Central memory CD8-positive, alpha-beta T cell (primary cell): ENCODE measurements around the gene RHBG.

Source experiments
- ATAC-seq: fragments of 150-1000 bp; cut with Tn5 transposase; replicated peaks from 2 replicates; pipeline ENCODE4 v1.10.0; 2022; ENCODE audit warnings: mild to moderate bottlenecking, moderate FRiP score, moderate number of reproducible peaks; ENCODE audit not compliant: poor library complexity, severe bottlenecking; ENCODE audit errors: extremely low read depth
- DNase-seq, 2 donors: peaks; one replicate each; pipeline ENCODE4 v3.0.0; 2021; ENCODE audit warnings: low spot score in 2 of 2
- H3K27ac Mint-ChIP-seq: one replicate; pipeline ENCODE4 v1.8.0; 2022; ENCODE audit warnings: low read depth, mild to moderate bottlenecking, moderate library complexity, mixed read lengths
- H3K27me3 Mint-ChIP-seq: one replicate; pipeline ENCODE4 v1.8.0; 2022; ENCODE audit warnings: mixed read lengths
- H3K36me3 Mint-ChIP-seq: one replicate; pipeline ENCODE4 v1.8.0; 2022; ENCODE audit warnings: mild to moderate bottlenecking, moderate library complexity, mixed read lengths; ENCODE audit not compliant: insufficient read depth
- H3K4me1 Mint-ChIP-seq: one replicate; pipeline ENCODE4 v1.8.0; 2022; ENCODE audit warnings: mixed read lengths
- H3K4me3 Mint-ChIP-seq: one replicate; pipeline ENCODE4 v1.8.0; 2022; ENCODE audit warnings: mild to moderate bottlenecking, moderate library complexity, mixed read lengths
- H3K9me3 Mint-ChIP-seq: one replicate; pipeline ENCODE4 v1.8.0; 2022; ENCODE audit warnings: mixed read lengths

RHBG gene

DNA sequence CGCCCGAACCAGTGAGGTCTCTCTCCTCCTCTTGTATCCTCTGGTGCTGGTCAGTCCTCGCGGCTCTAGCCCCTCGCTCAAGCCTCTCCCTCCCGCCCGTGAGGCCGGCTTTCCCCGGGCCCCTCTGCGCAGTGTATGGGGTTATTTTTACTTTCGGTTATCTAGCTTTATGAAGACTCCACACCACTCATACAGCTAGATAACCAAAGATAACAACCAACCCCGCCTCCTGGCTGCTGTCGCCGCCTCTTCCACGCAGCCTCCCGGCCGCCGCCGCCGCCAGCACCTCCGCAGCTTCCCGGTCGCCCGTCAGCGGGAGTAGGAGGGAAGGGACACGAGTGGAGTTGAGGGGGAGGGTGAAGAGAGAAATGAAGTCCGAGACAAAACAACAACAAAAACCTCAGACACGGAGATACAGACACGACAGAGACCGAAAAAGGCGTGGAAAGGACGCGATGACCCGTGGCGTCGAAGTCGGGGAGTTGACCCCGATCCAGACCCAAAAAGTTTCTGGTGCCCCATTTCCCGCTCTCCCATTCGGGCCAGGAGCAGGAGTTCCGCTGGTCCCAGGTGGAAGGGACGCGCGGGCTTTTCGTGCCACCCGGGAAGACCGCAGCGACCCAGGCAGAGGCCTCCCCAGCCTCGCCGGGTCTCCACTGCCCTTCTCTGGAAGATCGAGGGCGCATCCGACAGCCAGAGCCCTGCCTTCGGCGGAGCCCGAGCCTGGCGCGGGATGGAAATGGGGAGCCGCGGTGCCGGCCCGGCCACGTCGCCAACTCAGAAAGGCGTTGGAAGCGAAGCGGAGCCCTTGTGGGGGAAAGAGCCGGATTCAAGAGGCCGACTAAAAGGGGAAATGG lies 51.4 kb downstream of the RHBG start:
- H3K4me1 Mint-ChIP-seq = peaks cover 34% of the 10 kb centered on the region
- peaks cover 6% of the 10 kb centered on the region for H3K36me3 Mint-ChIP-seq
- peak in 1 of 2 donors; percentile 32 for DNase-seq
- H3K4me3 Mint-ChIP-seq = peak overlapping the region; percentile 96
- H3K27ac Mint-ChIP-seq = peak overlapping the region; percentile 86
- peaks cover 47% of the 10 kb centered on the region for H3K27me3 Mint-ChIP-seq
- peak; percentile 84 for ATAC-seq
- no peaks in the 10 kb centered on the region for H3K9me3 Mint-ChIP-seq

DNA sequence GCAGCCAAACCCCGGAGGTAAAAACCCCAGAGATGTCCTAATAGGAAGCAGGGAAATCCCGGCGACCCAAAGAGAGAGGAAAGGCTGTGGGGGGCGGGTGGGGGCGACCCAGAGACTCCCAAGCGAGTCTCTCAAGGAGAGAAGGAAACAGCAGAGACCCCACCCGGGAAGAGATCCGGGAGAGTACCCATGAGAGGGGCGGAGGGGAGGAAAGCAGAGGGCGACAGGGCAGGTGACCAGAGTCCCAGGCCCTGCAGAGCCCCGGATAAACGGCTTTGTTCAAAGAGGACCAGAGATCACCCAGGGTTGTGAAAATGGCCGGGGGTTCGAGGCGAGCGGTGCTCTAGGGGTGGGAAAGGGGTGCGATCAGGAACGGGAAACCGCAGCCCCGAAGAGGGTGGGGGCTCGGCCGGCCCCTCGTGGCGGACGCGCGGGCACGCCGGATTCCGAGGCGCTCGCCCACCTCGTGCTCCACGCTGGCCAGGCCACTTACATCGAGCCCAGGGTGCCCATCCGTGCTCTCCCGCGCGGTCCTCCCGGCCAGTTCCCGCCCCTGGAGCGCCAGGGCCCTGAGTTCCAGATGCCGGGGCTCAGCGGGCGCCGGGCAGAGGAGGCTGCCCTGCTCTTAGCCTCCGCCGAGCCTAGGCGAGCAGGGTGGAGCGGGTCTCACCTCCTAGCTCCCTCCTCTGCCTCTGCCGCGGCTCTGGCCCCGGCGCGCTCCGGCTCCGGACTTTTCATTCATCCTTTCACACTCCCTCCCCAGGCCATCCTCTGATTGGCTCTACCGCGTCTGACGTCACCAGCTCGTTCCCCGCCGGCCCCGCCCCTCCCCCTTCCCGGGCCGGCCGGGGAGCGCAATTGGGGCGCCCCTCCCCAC lies 52.3 kb downstream of the RHBG start:
- Mint-ChIP-seq H3K4me3 (peak overlapping the region; percentile 96), H3K9me3 (no peaks in the 10 kb centered on the region), H3K4me1 (peaks cover 34% of the 10 kb centered on the region), H3K27ac (peak overlapping the region; percentile 86), H3K27me3 (peaks cover 53% of the 10 kb centered on the region), H3K36me3 (peaks cover 6% of the 10 kb centered on the region)
- DNase-seq (peak; percentile 32 to 49), ATAC-seq (peak; percentile 65)

DNA sequence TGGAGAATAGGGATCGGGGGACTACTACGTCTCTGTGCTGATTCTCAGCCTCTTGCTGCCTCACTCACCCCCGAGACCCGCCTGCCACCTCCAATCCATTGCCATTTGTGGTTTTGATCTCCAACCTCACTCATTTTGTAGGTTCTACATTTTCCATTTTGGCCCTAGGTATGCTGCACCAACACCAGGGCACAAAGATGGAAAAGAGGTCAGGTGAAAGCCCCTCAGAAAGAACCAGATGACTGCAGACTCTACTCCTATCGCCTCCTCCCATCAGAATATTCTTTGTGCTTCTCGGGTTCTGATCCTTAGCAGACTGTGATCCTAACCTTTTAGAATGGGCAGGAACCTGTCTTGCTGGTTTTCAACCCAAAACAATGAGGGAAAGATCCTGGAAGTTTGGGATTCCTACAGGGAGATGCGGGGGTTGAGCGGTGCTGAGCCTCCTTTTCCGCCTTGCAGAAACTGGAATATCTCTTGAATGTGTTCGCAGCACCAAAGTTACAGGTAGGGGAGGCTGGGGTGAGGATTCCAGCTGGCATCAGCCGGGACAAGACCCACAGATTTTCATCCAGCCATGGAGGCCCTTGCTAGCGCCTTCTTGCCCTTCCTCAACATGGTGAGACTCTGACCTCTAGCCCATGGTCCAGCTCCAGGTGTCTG lies 53.1 kb downstream of the RHBG start:
- Mint-ChIP-seq H3K9me3 (no peaks in the 10 kb centered on the region), H3K4me1 (peaks cover 34% of the 10 kb centered on the region), H3K27me3 (peaks cover 60% of the 10 kb centered on the region), H3K4me3 (peak overlapping the region; percentile 96), H3K27ac (peak overlapping the region; percentile 67), H3K36me3 (peaks cover 6% of the 10 kb centered on the region)
- ATAC-seq = no peak
- no peak for DNase-seq

DNA sequence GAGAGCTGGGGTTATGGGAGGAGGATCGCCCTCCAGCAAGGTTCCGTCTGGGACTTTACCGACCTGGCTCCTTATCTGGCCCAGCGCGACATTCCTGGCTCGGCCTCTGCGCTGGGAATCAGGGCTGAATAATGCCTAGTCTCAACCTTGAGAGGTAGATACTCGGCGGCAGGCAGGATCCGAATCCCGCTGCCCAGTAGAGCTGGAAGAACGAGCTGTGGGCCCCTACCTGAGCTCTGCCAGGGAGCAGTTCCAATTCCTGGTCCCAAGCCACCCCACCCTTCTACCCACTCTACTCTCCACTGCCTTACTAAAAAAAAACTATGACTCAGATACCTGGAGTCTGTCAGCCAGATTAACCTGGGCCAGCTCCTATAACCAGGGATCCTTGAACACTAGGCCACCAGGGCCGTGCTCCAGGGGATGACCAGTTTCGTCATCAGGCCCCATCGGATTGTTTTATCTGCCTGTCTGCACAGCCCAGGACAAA lies 53.6 kb downstream of the RHBG start:
- Mint-ChIP-seq H3K36me3 (peaks cover 6% of the 10 kb centered on the region), H3K27ac (no peak overlapping the region), H3K4me3 (no peak overlapping the region), H3K27me3 (peaks cover 66% of the 10 kb centered on the region), H3K4me1 (peaks cover 33% of the 10 kb centered on the region), H3K9me3 (no peaks in the 10 kb centered on the region)
- DNase-seq = no peak
- ATAC-seq = no peak

DNA sequence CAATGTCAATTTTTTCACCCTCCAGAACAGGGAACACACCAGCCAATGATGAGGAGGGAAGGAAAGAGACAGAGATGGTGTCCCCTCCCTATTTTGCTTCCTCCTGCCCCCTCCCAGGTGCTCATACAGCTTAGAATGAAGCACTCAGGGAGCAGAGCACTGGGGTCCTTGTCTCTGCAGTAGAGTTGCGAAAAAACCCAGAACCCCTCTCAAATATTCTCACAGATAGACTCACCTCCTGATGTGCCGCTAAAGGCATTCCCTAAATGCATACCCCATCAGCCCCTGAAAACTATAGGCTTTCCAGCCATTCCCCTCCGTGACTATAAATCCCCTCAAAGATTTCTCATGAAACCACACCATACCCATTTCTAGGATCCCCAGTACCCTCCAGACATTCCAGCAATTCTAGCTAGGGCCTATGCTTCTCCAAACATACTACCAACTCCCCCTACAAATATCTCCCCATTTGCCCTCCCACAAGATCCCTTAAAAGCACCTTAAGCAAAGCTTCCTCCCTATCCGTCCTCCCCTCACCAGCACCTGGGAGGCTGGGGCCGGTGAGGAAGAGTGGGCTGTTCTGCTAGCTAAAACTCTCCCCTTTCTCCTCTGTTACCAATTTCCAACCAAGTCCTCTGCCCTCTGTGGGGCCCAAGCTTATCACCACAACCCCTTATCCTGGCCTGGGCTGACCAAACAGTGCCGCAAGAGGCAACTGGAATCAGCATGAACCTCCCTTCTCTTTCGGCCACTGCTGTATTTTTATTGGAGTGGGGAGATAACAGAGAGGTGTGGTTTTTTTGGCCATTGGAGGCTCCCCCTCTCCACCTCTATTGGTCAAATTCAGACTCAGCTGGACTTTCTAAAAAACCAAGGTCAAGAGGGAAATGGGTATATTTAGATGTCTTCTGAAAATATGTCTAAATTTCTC lies 54.7 kb downstream of the RHBG start:
- peaks cover 76% of the 10 kb centered on the region for H3K27me3 Mint-ChIP-seq
- ATAC-seq = no peak
- H3K4me1 Mint-ChIP-seq = peaks cover 29% of the 10 kb centered on the region
- no peak overlapping the region for H3K27ac Mint-ChIP-seq
- H3K4me3 Mint-ChIP-seq = no peak overlapping the region
- H3K36me3 Mint-ChIP-seq = peaks cover 7% of the 10 kb centered on the region
- H3K9me3 Mint-ChIP-seq = no peaks in the 10 kb centered on the region
- no peak for DNase-seq

DNA sequence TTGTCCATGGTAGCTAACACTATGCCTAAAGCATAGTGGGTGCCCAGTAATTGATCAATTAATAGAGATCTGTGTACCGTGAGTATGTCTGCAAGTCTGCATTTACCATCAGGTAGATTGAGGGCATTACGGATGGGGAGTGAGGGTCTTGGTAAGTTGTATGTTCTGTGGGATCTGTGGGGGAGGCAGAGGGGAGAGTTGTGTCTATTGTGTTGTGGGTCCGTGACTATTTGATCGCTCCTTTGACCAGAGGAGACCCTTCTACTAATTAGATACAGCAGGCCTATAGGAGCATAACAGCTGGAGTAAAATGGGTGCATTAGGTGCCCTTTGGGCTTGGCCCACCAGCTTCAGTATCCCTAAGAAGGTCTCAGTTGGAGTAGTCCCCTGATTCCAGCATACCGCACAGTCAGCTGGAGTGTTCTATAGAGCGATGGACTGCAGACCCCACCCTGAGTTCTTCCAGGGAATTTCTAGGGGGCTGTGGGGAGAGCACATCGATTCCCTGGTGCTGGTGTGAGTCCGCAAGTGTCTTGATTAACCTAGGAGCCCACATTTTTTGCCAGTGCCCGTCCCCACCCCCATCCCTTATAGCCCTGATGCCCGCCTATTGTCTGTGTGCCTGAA lies 55.9 kb downstream of the RHBG start:
- DNase-seq (no peak), ATAC-seq (no peak)
- H3K27me3 Mint-ChIP-seq = peaks cover 88% of the 10 kb centered on the region
- H3K36me3 Mint-ChIP-seq = peaks cover 8% of the 10 kb centered on the region
- H3K4me3 Mint-ChIP-seq = no peak overlapping the region
- no peak overlapping the region for H3K27ac Mint-ChIP-seq
- H3K9me3 Mint-ChIP-seq = no peaks in the 10 kb centered on the region
- peaks cover 25% of the 10 kb centered on the region for H3K4me1 Mint-ChIP-seq

DNA sequence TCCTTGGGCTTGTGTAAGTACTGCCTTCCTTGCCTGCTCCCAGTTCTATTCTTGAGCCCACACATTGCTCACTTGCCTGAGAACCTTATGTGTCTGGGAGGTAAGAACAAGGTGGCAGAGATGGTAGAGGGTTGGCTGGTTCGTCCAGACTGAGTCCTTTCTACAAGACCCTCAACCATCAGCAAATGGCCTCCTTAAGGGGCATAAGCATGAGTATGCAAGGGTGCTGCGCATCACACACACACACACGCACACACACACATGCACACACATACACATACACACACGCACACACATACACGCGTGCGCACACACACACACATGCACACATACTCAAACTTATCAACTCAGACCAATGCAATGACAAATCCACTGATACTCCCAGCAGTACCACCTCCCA lies 56.9 kb downstream of the RHBG start:
- no peaks in the 10 kb centered on the region for H3K9me3 Mint-ChIP-seq
- H3K4me3 Mint-ChIP-seq = no peak overlapping the region
- DNase-seq (no peak), ATAC-seq (no peak)
- no peak overlapping the region for H3K27ac Mint-ChIP-seq
- H3K4me1 Mint-ChIP-seq = peaks cover 15% of the 10 kb centered on the region
- H3K36me3 Mint-ChIP-seq = peaks cover 5% of the 10 kb centered on the region
- peaks cover 90% of the 10 kb centered on the region for H3K27me3 Mint-ChIP-seq

DNA sequence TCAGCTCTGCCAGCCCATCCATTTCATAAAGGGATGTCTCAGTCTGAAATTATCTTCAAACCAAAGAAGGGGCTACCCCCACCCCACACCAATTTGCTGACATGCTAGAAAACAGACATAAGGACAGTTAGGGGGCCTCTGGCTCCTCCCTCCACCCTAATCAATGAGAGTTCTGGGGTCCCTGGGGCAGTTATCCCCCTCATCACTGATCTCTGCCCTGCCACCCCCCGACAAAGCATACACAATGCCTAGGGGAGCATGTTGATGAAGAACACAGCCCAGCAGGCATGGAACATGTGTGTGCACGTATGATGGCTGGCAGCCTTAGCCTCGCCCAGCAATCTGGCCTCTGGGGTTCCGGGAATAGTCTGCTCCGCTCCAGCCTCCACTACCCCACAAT lies 58.9 kb downstream of the RHBG start:
- no peak for DNase-seq
- peaks cover 3% of the 10 kb centered on the region for H3K36me3 Mint-ChIP-seq
- H3K4me3 Mint-ChIP-seq = no peak overlapping the region

DNA sequence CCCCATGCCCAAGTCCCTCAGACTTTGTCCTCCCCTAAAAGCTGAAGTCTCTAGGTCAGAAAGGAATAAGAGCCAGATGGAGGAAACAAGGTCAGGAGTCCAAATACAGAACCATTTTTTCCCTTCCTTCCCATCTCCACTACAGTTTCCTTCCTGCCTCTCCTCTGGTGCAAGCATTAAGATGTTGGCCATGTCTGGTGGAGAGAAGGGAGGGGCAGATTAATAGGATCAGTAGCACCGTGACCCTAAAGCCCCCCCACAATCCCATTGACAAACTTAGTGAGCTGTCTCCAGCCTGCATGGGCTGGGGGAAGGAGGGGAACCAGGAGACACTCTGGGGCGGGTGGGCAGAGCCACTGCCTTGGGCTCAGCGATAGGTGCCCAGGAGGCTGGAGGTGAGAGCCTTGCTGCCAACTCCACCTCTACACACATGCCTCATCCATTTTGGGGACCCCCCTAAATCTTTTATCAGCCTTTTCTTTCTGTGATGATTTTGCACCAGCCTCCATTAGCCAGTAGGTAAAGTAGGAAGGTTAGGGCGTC lies 59.8 kb downstream of the RHBG start:
- Mint-ChIP-seq H3K36me3 (peaks cover 3% of the 10 kb centered on the region), H3K4me1 (peaks cover 6% of the 10 kb centered on the region), H3K27ac (no peak overlapping the region), H3K27me3 (peaks cover 95% of the 10 kb centered on the region), H3K4me3 (no peak overlapping the region), H3K9me3 (no peaks in the 10 kb centered on the region)
- DNase-seq (no peak), ATAC-seq (no peak)

More for the DNA sequence above, 58.9 kb downstream of the RHBG start:
- H3K27me3 Mint-ChIP-seq = peaks cover 95% of the 10 kb centered on the region
- H3K4me1 Mint-ChIP-seq = peaks cover 6% of the 10 kb centered on the region
- no peak for ATAC-seq
- no peaks in the 10 kb centered on the region for H3K9me3 Mint-ChIP-seq
- no peak overlapping the region for H3K27ac Mint-ChIP-seq

DNA sequence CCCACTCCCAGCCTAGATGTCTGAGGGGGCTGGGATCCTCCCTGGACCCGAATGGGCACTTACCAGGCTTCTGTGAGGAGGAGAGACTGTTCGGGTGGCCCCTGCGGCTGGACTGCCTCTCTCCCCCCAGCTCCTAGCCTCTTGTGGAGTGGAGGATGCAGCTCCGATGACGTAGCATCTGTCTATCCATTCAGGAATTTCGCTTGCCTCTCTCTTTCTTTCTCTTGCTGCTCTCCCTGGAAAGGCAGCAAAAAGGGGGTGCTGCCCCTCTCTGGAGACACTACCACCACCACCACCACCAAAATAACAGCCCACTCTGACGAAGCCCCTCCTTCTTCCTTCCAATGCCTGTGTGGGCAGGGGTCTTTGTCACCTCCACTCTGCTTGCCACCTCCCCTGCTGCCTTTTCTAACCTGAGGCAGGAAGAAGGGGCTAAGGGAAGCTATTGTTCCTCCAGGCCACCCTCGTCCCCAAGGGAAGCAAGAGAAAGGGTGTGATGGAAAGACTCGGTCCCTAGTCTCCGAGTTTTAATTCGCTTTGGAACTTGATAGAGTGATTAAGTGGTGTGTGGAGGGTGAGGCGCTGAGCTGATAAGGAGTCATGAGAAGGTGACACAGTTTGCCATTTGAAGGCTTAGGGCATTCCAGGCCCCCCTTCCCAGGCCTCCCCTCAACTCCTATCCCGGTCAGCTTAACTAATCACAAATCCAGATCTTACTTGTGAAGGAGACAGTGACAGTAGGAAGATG lies 60.5 kb downstream of the RHBG start:
- DNase-seq (no peak), ATAC-seq (no peak)
- H3K27ac Mint-ChIP-seq = no peak overlapping the region
- H3K4me1 Mint-ChIP-seq = peaks cover 6% of the 10 kb centered on the region
- H3K27me3 Mint-ChIP-seq = peaks cover 95% of the 10 kb centered on the region
- H3K4me3 Mint-ChIP-seq = no peak overlapping the region
- H3K9me3 Mint-ChIP-seq = no peaks in the 10 kb centered on the region
- H3K36me3 Mint-ChIP-seq = peaks cover 3% of the 10 kb centered on the region
